Testis (tissue), 2 donors: ENCODE results near the gene STX5.

Source experiments
- POLR2A ChIP-seq: fragments of 450-650 bp; IDR thresholded peaks from one replicate; pipeline ENCODE4 v1.6.1; 2017; ENCODE audit warnings: antibody characterized with exemption, mild to moderate bottlenecking, moderate library complexity
- TF ChIP-seq, protein P1 (sequence below), 3 experiments: fragments of 450-650 bp in 2 of 3; fragments of 200-600 bp in 1 of 3; sonication (generic) in 1 of 3; IDR thresholded peaks; one replicate each; pipeline ENCODE4 v1.5.1; 2016 to 2019; ENCODE audit warnings: antibody characterized with exemption in 3 of 3, mild to moderate bottlenecking in 2 of 3, moderate library complexity in 1 of 3

DNA sequence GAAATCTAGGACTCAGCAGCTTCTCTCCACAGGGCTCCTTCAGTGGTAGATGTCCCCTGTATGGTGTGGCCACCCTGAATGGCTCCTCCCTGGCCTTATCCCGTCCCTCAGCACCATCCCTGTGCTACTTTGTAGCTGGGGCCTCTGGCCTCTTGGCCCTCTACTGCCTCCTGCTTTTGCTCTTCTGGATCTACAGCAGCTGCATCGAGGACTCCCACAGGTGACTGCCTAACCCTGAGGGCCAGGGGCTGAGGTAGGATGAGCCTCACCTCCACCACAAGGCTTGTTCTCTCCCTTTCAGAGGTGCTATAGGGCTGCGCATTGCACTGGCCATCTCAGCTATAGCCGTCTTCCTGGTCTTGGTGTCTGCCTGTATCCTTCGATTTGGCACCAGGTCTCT is 42.9 kb downstream of the STX5 start:
- TF ChIP-seq, protein P1, sequence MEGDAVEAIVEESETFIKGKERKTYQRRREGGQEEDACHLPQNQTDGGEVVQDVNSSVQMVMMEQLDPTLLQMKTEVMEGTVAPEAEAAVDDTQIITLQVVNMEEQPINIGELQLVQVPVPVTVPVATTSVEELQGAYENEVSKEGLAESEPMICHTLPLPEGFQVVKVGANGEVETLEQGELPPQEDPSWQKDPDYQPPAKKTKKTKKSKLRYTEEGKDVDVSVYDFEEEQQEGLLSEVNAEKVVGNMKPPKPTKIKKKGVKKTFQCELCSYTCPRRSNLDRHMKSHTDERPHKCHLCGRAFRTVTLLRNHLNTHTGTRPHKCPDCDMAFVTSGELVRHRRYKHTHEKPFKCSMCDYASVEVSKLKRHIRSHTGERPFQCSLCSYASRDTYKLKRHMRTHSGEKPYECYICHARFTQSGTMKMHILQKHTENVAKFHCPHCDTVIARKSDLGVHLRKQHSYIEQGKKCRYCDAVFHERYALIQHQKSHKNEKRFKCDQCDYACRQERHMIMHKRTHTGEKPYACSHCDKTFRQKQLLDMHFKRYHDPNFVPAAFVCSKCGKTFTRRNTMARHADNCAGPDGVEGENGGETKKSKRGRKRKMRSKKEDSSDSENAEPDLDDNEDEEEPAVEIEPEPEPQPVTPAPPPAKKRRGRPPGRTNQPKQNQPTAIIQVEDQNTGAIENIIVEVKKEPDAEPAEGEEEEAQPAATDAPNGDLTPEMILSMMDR (IDR thresholded peaks at IDR 0.05) = no peak
- TF ChIP-seq POLR2A = no peak
